T1000 (cell line): Measurements from ENCODE around the gene ZNF33B.
"Not testable (repeated sequence)": the region's sequence is repeated elsewhere in the genome, so short reads cannot be mapped to it uniquely, and the experiment has no call there.

Experiments
- DNase-seq: peaks from one replicate; lab custom pipeline; 2025; ENCODE audit warnings: mixed read lengths; lab: John Stamatoyannopoulos, UW

The ZNF33B gene

GRCh38 chr10:42638055-42638820 lies at the start of gene ZNF33B:
Gene ZNF33B, minus strand, starts transcription at chr10:42638570. Its CDS starts 1,642 bp downstream, at chr10:42636928.
- DNase-seq, result peak; percentile 80

- no peak for DNase-seq
Measured at GRCh38 chr10:42684517-42684916, 46.1 kb upstream of the ZNF33B start.

- DNase-seq, result no peak
Measured at GRCh38 chr10:42680267-42680666, 41.9 kb upstream of the ZNF33B start.

- not testable (repeated sequence) for DNase-seq
Measured at GRCh38 chr10:42665181-42665979, 27.0 kb upstream of the ZNF33B start.

DNA sequence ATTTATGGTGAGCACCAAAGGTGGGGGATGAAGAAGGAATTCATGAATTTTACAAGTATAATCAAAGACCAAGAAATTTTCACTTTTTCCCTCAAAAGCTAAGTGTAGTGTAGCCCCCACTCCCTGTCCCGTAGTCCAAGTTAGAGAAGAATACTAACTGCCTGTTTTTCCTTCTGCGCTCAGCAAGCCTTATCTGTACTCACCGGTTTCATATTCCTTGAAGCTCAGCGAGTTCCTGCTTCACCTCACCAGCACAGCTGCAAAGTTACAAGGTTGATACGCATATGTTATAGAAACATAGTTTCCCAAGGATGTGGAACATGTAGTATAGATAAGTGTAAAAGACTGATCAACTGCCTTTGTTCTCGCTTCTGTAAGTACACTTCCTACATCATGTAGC lies 16.0 kb upstream of the ZNF33B start:
- no peak for DNase-seq

DNA sequence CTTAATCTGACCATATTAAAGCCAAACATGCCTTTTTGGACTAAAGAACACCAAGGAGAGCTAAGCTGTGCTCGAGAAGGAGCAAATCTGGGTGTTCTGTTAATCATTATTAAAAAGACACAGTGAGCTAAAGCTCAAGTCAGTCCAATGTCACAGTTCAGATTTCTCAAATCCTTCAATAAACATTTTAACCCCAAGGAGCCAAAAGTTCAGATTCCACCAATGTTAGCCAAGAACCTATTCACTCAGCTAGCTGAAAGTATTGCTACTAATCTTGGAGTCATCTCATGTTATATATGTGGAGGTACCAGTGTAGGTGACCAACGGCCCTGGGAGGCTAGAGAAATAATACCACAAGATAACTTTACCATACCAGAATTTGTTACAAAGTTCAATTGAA lies 14.5 kb upstream of the ZNF33B start:
- DNase-seq, result no peak

DNA sequence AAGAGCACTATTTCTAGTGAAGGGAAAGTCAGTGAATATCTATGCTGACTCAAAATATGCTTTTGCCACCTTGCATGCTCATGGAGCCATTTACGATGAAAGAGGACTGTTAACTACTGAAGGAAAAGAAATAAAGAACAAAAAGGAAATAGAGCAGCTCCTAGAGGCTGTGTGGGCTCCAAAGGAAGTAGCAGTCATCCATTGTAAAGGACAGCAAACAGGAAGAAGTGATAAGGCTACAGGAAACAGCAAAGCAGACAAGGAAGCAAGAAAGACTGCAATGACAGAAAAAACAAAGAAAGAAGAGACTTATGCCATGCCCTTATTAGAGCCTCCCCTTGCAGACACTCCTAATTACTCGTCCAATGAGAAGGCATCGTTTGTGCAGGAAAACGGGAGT lies 12.0 kb upstream of the ZNF33B start:
- no peak for DNase-seq

GRCh38 chr10:42648512-42648911 lies 10.1 kb upstream of the ZNF33B start:
- no peak for DNase-seq

DNA sequence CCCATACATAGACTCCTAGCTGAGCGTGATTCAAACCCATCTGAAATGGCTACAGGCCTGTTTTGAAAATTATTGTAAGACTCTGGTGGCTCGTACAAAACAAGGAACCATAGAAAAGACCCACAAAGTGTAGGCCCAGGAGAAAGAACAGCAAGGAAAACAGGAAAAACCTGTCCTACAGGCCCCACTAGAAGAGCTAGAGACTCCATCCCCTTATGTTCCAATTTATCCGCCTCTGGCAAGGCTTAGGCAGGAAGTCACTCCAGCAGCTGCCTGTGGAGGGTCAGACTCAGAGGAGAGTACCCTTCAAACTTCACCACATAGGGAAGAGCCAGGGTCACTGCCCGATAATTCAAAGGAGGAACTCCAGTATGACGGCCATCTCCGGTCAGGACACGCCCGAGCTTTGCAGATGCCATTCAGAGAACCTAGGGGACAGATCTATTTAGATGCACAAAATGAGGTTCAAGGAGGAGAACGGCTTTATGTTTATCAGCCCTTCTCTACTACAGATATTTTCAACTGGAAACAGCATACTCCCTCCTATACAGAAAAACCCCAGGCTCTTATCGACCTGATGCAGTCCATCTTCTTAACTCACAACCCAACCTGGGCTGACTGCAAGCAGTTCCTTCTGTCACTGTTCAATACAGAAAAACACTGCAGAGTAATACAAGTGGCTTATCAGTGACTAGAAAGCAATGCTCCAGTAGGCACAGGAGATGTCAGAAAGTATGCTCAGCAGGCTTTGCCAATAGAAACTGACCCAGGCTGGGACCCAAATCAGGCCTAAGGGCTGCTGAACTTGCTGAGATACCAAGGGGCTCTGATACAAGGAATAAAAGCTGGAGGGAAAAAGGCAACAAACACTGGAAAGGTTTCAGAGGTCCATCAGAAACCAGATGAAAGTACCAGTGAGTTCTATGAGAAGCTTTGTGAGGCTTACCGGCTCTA lies 8.6 kb upstream of the ZNF33B start:
- DNase-seq, result no peak

DNA sequence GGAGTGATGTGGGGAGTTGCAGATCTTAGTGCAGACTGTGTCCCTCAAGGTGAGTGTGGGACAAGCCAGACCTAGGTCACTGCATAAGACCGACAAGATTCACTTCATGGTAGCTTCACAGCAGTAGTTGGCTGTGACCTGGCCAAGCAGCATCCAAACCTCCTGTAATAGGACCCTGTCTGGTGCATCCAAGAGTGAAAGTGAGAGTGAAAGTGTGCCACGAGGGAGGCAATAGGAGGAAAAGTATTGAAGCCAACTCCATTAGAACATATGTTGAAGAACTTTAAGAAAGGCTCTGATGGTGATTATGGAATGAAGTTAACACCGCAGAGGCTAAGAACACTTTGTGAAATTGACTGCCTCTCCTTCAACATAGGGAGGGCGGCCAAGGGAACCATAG lies 7.8 kb upstream of the ZNF33B start:
- no peak for DNase-seq

GRCh38 chr10:42645516-42645915 lies 7.1 kb upstream of the ZNF33B start:
- no peak for DNase-seq

- DNase-seq, result no peak
Measured at GRCh38 chr10:42645103-42645502, 6.7 kb upstream of the ZNF33B start.

DNA sequence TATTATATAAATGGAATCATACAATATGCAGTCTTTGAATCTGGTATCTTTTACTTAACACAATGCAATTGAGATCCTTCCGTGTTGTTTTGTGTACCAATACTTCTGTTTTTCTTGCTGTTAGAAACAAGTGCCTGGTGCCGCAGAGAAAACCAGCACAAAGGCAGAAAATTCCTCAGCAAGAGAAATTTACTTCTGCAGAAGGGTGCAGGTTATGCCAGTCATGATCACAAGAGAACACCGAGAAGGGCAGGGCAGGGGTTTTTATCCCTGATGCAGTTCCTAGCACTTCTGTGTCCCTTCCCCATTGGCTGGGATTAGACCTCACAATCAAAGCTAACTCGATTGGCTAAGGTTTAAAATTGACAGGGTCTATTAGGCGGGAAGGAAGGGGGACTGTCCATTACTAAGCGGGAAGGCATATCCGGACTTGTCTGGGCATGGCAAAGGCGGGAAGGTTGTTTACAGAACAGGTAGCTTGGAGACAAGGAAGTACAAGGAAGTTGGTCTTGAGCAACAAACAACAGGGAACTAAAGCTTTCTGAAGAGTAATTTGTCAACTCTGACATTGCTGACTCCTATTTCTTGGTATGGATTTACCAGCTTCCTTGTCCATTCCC lies 2.4 kb upstream of the ZNF33B start:
- DNase-seq, result no peak

- DNase-seq, result no peak
Measured at GRCh38 chr10:42638821-42639270, 476 bp upstream of the ZNF33B start.

DNA sequence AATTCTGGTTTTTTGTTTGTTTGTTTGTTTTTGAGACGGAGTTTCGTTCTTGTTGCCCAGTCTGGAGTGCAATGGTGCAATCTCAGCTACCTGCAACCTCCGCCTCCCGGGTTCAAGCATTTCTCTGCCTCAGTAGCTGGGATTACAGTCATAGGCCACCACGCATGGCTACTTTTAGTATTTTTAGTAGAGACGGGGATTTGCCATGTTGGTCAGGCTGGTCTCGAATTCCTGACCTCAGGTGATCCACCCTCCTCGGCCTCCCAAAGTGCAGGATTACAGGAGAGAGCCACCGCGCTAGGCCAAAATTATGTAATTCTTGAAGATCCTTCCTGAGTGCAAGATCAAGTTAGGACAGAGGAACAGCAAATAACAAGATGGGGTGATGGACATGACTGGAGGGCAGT lies 719 bp downstream of the ZNF33B start:
- no peak for DNase-seq

- DNase-seq, result no peak
Measured at GRCh38 chr10:42637142-42637541, 1.2 kb downstream of the ZNF33B start.

- no peak for DNase-seq
Measured at GRCh38 chr10:42635098-42635497, 3.3 kb downstream of the ZNF33B start.

DNA sequence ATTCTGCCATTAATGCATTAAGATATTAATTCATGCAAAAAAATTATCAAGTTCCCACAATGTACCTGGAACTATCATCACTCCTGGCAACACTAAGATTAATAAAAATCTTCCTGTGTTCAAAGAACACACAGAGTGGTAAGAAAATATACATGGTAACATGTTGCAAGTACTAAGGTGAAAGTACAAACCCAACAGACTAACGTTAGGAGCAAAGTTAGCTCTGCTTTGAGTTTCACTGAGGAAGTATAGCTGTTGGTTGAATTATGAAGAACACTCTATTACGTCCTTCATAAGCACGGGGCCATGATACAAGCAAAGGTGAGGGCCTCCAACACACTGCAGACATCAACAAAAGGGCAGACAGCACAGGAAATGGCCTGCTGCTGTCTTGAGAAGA lies 5.8 kb downstream of the ZNF33B start:
- no peak for DNase-seq

DNA sequence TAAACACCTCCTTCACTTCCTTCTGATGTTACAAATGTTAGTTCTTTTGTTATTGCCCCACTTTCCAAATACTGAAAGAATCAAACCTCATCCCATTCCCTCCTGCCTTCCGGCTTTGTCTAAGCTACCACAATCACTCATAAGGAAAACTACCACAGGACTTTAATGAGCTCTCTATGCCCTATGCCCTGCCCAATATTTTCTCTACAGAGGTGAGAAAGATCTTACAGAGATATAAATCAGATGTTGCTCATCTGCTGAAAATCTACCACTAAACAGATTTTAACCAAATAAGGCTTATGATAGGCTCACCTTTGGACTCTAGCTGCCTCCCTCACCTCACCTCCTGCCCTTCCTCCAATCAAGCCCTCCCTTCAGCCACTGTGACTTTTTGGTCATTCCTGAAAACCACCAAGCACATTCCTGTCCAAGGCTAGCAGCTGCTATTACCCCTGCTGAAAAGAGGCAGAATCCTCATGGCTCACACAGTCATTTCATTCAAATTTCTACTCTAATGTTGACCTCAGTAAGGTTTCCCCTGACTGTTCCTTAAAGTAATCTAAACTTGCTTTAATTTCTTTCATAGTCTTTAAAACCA lies 7.7 kb downstream of the ZNF33B start:
- DNase-seq, result no peak

DNA sequence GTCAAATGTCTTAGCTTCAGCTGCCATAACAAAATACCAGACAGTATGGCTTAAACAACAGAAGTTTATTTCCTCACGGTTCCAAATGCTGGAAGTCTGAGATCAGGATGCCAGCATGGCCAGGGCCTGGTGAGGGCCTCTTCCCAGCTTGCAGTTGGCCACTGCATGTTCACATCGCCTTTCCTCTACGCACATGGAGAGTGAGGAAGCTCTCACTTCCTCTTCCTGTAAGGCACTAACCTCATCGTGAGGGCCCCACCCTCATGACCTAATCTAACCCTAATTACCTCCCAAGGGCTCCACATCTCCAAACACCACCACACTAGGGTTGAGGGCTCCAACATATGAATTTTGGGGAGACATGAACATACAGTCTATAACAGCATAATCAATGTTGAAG lies 14.4 kb downstream of the ZNF33B start:
- DNase-seq, result no peak

- no peak for DNase-seq
Measured at GRCh38 chr10:42618424-42618823, 19.9 kb downstream of the ZNF33B start.
